Vagina (tissue), 2 donors: ENCODE measurements around the gene SMC6. TPM values are rescaled to one million over a fixed set of nuclear protein-coding genes. Genes with fewer than 3 reads are reported as not detected.

Source experiments
- DNase-seq, 2 donors: peaks; one replicate each; pipeline ENCODE4 v3.0.0-alpha.2; 2017; ENCODE audit errors: extremely low spot score in 2 of 2
- H3K27ac ChIP-seq: fragments of 200-600 bp; sonication (generic); one replicate; pipeline ENCODE4 v1.5.1; 2019
- H3K27me3 ChIP-seq: fragments of 200-600 bp; sonication (generic); one replicate; pipeline ENCODE4 v1.5.1; 2019
- H3K36me3 ChIP-seq, 2 donors: fragments of 200-600 bp; sonication (generic); one replicate each; pipeline ENCODE4 v1.5.1; 2017 to 2019
- H3K4me1 ChIP-seq: fragments of 200-600 bp; sonication (generic); one replicate; pipeline ENCODE4 v1.5.1; 2019
- H3K4me3 ChIP-seq, 2 donors: fragments of 200-600 bp; sonication (generic); 1 replicate in 1 of 2; 2 replicates in 1 of 2; pipeline ENCODE4 v1.5.1; 2016 to 2019
- H3K9me3 ChIP-seq: fragments of 200-600 bp; sonication (generic); one replicate; pipeline ENCODE4 v1.5.1; 2019
- CTCF ChIP-seq, 3 experiments: fragments of 450-650 bp in 2 of 3; fragments of 200-600 bp in 1 of 3; sonication (generic) in 1 of 3; IDR thresholded peaks; one replicate each; pipeline ENCODE4 v1.5.1; 2017 to 2019; ENCODE audit warnings: antibody characterized with exemption in 3 of 3, mild to moderate bottlenecking in 2 of 3, moderate library complexity in 2 of 3
- POLR2A ChIP-seq, 2 donors: fragments of 450-650 bp; IDR thresholded peaks; one replicate each; pipeline ENCODE4 v1.6.1; 2017; ENCODE audit warnings: antibody characterized with exemption in 2 of 2, mild to moderate bottlenecking in 2 of 2, moderate library complexity in 2 of 2
- POLR2AphosphoS5 ChIP-seq, 2 donors: sonication (generic); formaldehyde crosslinking; IDR thresholded peaks; one replicate each; pipeline ENCODE4 v1.9.0; 2017; ENCODE audit warnings: antibody characterized with exemption in 2 of 2, mild to moderate bottlenecking in 2 of 2, low read depth in 1 of 2; ENCODE audit not compliant: insufficient read depth in 1 of 2
- intact Hi-C: fragments of 100-400 bp; cut with DNase I; formaldehyde crosslinking; loops from one replicate; pipeline ENCODE4 v1.15.1; 2023
- total RNA-seq: library from RNA; depleted of rRNA; stranded (reverse); fragments of >200 nt; gene quantifications from one replicate; pipeline ENCODE4 v1.2.3, GENCODE V29; 2016

The SMC6 gene
- total RNA-seq, 1 donor from 2014 or later, result 33.6 TPM

GRCh38 chr2:17683981-17684380, 69.6 kb downstream of the SMC6 start:
- no peaks in the 10 kb centered on the region for H3K9me3 ChIP-seq
- intact Hi-C loops, result no loop called here
- no peak overlapping the region for H3K4me3 ChIP-seq
- H3K27ac ChIP-seq, result no peak overlapping the region
- no peaks in the 10 kb centered on the region for H3K4me1 ChIP-seq
- peaks cover 0 to 10% of the 10 kb centered on the region in 2 donors for H3K36me3 ChIP-seq
- TF ChIP-seq POLR2A (IDR thresholded peaks at IDR 0.05), result no peak
- TF ChIP-seq POLR2AphosphoS5 (IDR thresholded peaks at IDR 0.05; ENCODE audit: insufficient read depth in 1 of 2, low read depth in 1 of 2), result no peak
- DNase-seq, result no peak
- no peaks in the 10 kb centered on the region for H3K27me3 ChIP-seq

GRCh38 chr2:17682098-17682857, 71.3 kb downstream of the SMC6 start:
- no peaks in the 10 kb centered on the region for H3K27me3 ChIP-seq
- H3K4me3 ChIP-seq, result no peak overlapping the region
- intact Hi-C loops, result no loop called here
- H3K27ac ChIP-seq, result no peak overlapping the region
- DNase-seq, result no peak
- TF ChIP-seq POLR2AphosphoS5 (IDR thresholded peaks at IDR 0.05; ENCODE audit: insufficient read depth in 1 of 2, low read depth in 1 of 2) (no peak), CTCF (IDR thresholded peaks at IDR 0.05) (no peak), POLR2A (IDR thresholded peaks at IDR 0.05) (no peak)
- H3K36me3 ChIP-seq, result peaks cover 0 to 20% of the 10 kb centered on the region in 2 donors
- no peaks in the 10 kb centered on the region for H3K4me1 ChIP-seq
- no peaks in the 10 kb centered on the region for H3K9me3 ChIP-seq

GRCh38 chr2:17680119-17680518, 73.5 kb downstream of the SMC6 start:
- Histone ChIP-seq H3K9me3 (no peaks in the 10 kb centered on the region), H3K4me3 (no peak overlapping the region), H3K4me1 (no peaks in the 10 kb centered on the region), H3K36me3 (peaks cover 0 to 23% of the 10 kb centered on the region in 2 donors), H3K27me3 (no peaks in the 10 kb centered on the region), H3K27ac (no peak overlapping the region)
- intact Hi-C loops, result no loop called here
- no peak for TF ChIP-seq POLR2A (IDR thresholded peaks at IDR 0.05)
- no peak for TF ChIP-seq POLR2AphosphoS5 (IDR thresholded peaks at IDR 0.05; ENCODE audit: insufficient read depth in 1 of 2, low read depth in 1 of 2)
- no peak for TF ChIP-seq CTCF (IDR thresholded peaks at IDR 0.05)
- DNase-seq, result no peak

GRCh38 chr2:17674817-17675216, 78.8 kb downstream of the SMC6 start:
- H3K9me3 ChIP-seq, result no peaks in the 10 kb centered on the region
- no peak overlapping the region for H3K4me3 ChIP-seq
- H3K27me3 ChIP-seq, result no peaks in the 10 kb centered on the region
- intact Hi-C loops, result no loop called here
- no peaks in the 10 kb centered on the region for H3K4me1 ChIP-seq
- no peak for TF ChIP-seq POLR2A (IDR thresholded peaks at IDR 0.05)
- no peak for TF ChIP-seq CTCF (IDR thresholded peaks at IDR 0.05)
- TF ChIP-seq POLR2AphosphoS5 (IDR thresholded peaks at IDR 0.05; ENCODE audit: insufficient read depth in 1 of 2, low read depth in 1 of 2), result no peak
- no peak for DNase-seq
- H3K27ac ChIP-seq, result no peak overlapping the region
- peaks cover 0 to 18% of the 10 kb centered on the region in 2 donors for H3K36me3 ChIP-seq

- Histone ChIP-seq H3K36me3 (peaks cover 0 to 24% of the 10 kb centered on the region in 2 donors), H3K4me1 (no peaks in the 10 kb centered on the region), H3K27me3 (no peaks in the 10 kb centered on the region), H3K27ac (no peak overlapping the region), H3K4me3 (no peak overlapping the region), H3K9me3 (no peaks in the 10 kb centered on the region)
- intact Hi-C loops, result no loop called here
- TF ChIP-seq POLR2AphosphoS5 (IDR thresholded peaks at IDR 0.05; ENCODE audit: insufficient read depth in 1 of 2, low read depth in 1 of 2), result no peak
- TF ChIP-seq CTCF (IDR thresholded peaks at IDR 0.05), result no peak
- no peak for TF ChIP-seq POLR2A (IDR thresholded peaks at IDR 0.05)
- DNase-seq, result no peak
Observed at GRCh38 chr2:17672583-17673317, 80.9 kb downstream of the SMC6 start.
